HepG2 (cell line): ENCODE data around the gene TYW1B. TPM values are rescaled to one million over a fixed set of nuclear protein-coding genes. Genes with fewer than 3 reads are reported as not detected.
"Not testable (repeated sequence)": the region's sequence is repeated elsewhere in the genome, so short reads cannot be mapped to it uniquely, and the experiment has no call there.

Experiments
- ARNT2 ChIP-seq: sonication (generic); formaldehyde crosslinking; IDR thresholded peaks from 2 replicates; pipeline ENCODE4 v1.8.0; 2022; ENCODE audit warnings: mild to moderate bottlenecking, low read depth, missing genetic modification reagents, moderate library complexity
- BCL3 ChIP-seq: sonication (generic); formaldehyde crosslinking; IDR thresholded peaks from 2 replicates; pipeline ENCODE4 v1.5.1; 2020; ENCODE audit warnings: mild to moderate bottlenecking, missing genetic modification reagents, moderate library complexity
- CREM ChIP-seq, 2 experiments: sonication (generic) in 1 of 2; formaldehyde crosslinking in 1 of 2; IDR thresholded peaks; 2 replicates each; pipeline versions ENCODE4 v1.4.0 to v1.6.1; 2016 to 2020; ENCODE audit warnings: antibody characterized with exemption in 1 of 2, mild to moderate bottlenecking in 1 of 2, missing genetic modification reagents in 1 of 2
- CSRNP1 ChIP-seq: sonication (generic); formaldehyde crosslinking; IDR thresholded peaks from 2 replicates; pipeline ENCODE4 v1.8.1; 2023; ENCODE audit warnings: mild to moderate bottlenecking, missing genetic modification reagents
- GABPA ChIP-seq, 2 experiments: IDR thresholded peaks; 2 replicates each; pipeline ENCODE4 v1.6.1; 2011 to 2016; ENCODE audit warnings: low read depth in 2 of 2, low read length in 1 of 2, missing biosample characterization in 1 of 2, missing genetic modification characterization in 1 of 2
- GATAD2A ChIP-seq: IDR thresholded peaks from 2 replicates; pipeline ENCODE4 v1.6.1; 2016
- SPEN ChIP-seq: sonication (generic); formaldehyde crosslinking; IDR thresholded peaks from 2 replicates; pipeline ENCODE4 v1.5.1; 2020; ENCODE audit warnings: low read depth, mild to moderate bottlenecking, missing genetic modification reagents
- UBTF ChIP-seq: sonication (generic); formaldehyde crosslinking; IDR thresholded peaks from 2 replicates; pipeline ENCODE4 v1.4.0; 2020; ENCODE audit warnings: mild to moderate bottlenecking, missing genetic modification reagents
- YEATS4 ChIP-seq: sonication (generic); formaldehyde crosslinking; IDR thresholded peaks from 2 replicates; pipeline ENCODE4 v1.4.0; 2020; ENCODE audit warnings: missing genetic modification reagents, borderline replicate concordance
- ZMAT3 ChIP-seq: sonication (generic); formaldehyde crosslinking; conservative IDR thresholded peaks from 2 replicates; pipeline ENCODE4 v1.7.0; 2021; ENCODE audit warnings: missing genetic modification reagents
- ZNF264 ChIP-seq: sonication (generic); formaldehyde crosslinking; IDR thresholded peaks from 2 replicates; pipeline ENCODE4 v1.4.0; 2020; ENCODE audit warnings: missing genetic modification reagents
- ZNF350 ChIP-seq: sonication (generic); formaldehyde crosslinking; IDR thresholded peaks from 2 replicates; pipeline ENCODE4 v1.4.0; 2020; ENCODE audit warnings: mild to moderate bottlenecking, low read depth, missing genetic modification reagents, borderline replicate concordance
- ZNF407 ChIP-seq: sonication (generic); formaldehyde crosslinking; IDR thresholded peaks from one replicate; pipeline ENCODE4 v1.5.1; 2020; ENCODE audit warnings: mild to moderate bottlenecking, missing genetic modification reagents; ENCODE audit errors: not compliant biosample characterization
- ZNF598 ChIP-seq: sonication (generic); formaldehyde crosslinking; IDR thresholded peaks from 2 replicates; pipeline ENCODE4 v1.5.1; 2020; ENCODE audit warnings: mild to moderate bottlenecking, missing genetic modification reagents, borderline replicate concordance
- polyA plus RNA-seq, 8 experiments: library from polyadenylated mRNA; depleted of rRNA in 3 of 8; stranded (reverse) in 7 of 8; unstranded in 1 of 8; fragments of >200 nt; fragmentation: Illumina TruSeq in 4 of 8; extraction: Trizol in 4 of 8; gene quantifications; 2 replicates each; pipeline versions ENCODE4 v1.2.1 to v1.2.3, GENCODE V29; 2011 to 2016; ENCODE audit warnings: low read depth in 4 of 8, missing spikeins in 1 of 8, mixed read lengths in 1 of 8; ENCODE audit not compliant: insufficient read depth in 1 of 8
- total RNA-seq, 5 experiments: library from RNA; depleted of rRNA; stranded (reverse); fragments of >200 nt; fragmentation: Illumina TruSeq; extraction: Trizol; gene quantifications; 2 replicates each; pipeline ENCODE4 v1.2.3, GENCODE V29; 2016; ENCODE audit warnings: low read depth in 1 of 5

The TYW1B gene
- total and polyA plus RNA-seq, 2 of the 13 experiments (the other 11 are each of a cell fraction or from before 2014, with no cell fraction given), result 2.0 to 5.5 TPM

GRCh38 chr7:72829291-72829686 is 1.3 kb upstream of the TYW1B start (continued):
- TF ChIP-seq BCL3 (CRISPR knock-in tag), result peak; percentile 84; the same call in 1 of the 2 replicates
- TF ChIP-seq ARNT2 (CRISPR knock-in tag), result peak; percentile 14; the same call in 1 of the 2 replicates
- 0 out of 2 replicates have a peak, but pooled peaks have one; percentile 49 for TF ChIP-seq ZNF598 (CRISPR knock-in tag)
- TF ChIP-seq CSRNP1 (CRISPR knock-in tag), result peak; percentile 65; the same call in 1 of the 2 replicates
- peak; percentile 77 for TF ChIP-seq ZNF407 (CRISPR knock-in tag)
- peak; percentile 67 for TF ChIP-seq GABPA (IDR thresholded peaks at IDR 0.05; ENCODE audit: low read depth, low read length)
- TF ChIP-seq GABPA (CRISPR knock-in tag; IDR thresholded peaks at IDR 0.05; ENCODE audit: low read depth), result peak; percentile 94
- TF ChIP-seq UBTF (CRISPR knock-in tag), result peak; percentile 28; the same call in 1 of the 2 replicates
- peak; percentile 25; the same call in 1 of the 2 replicates for TF ChIP-seq ZNF350 (CRISPR knock-in tag)
- TF ChIP-seq ZMAT3 (CRISPR knock-in tag), result 0 out of 2 replicates have a peak, but pooled peaks have one; percentile 29
- peak; percentile 29; the same call in 1 of the 2 replicates for TF ChIP-seq SPEN (CRISPR knock-in tag)
- peak; percentile 37; the same call in 1 of the 2 replicates for TF ChIP-seq GATAD2A (CRISPR knock-in tag)
- TF ChIP-seq YEATS4 (CRISPR knock-in tag), result peak; percentile 86
- 0 out of 2 replicates have a peak, but pooled peaks have one; percentile 20 for TF ChIP-seq ZNF264 (CRISPR knock-in tag)
- peak; percentile 60 for TF ChIP-seq CREM (IDR thresholded peaks at IDR 0.05)
- TF ChIP-seq CREM (CRISPR knock-in tag; IDR thresholded peaks at IDR 0.05), result not testable (repeated sequence)
